SHP77 (cell line): Measurements from ENCODE around the gene DUT.

ENCODE experiments used
- DNase-seq, 2 experiments: peaks; one replicate each; lab custom pipeline; 2025; lab: John Stamatoyannopoulos, UW

Gene DUT

GRCh38 chr15:48371550-48371949, 40.3 kb downstream of the DUT start:
- DNase-seq: no peak

GRCh38 chr15:48371961-48372360, 40.7 kb downstream of the DUT start:
- DNase-seq: no peak

GRCh38 chr15:48373821-48374451, 42.7 kb downstream of the DUT start:
- no peak for DNase-seq

GRCh38 chr15:48374472-48374871, 43.2 kb downstream of the DUT start:
- no peak for DNase-seq

- no peak for DNase-seq
Observed at GRCh38 chr15:48375767-48376166, 44.5 kb downstream of the DUT start.

- no peak for DNase-seq
Observed at GRCh38 chr15:48380198-48380597, 49.0 kb downstream of the DUT start.

- no peak for DNase-seq
Observed at GRCh38 chr15:48381861-48382260, 50.6 kb downstream of the DUT start.

GRCh38 chr15:48383031-48383430, 51.8 kb downstream of the DUT start:
- no peak for DNase-seq

- no peak for DNase-seq
Observed at GRCh38 chr15:48384616-48385015, 53.4 kb downstream of the DUT start.

- DNase-seq: no peak
Observed at GRCh38 chr15:48385031-48385830, 54.0 kb downstream of the DUT start.

GRCh38 chr15:48388016-48388851, 57.0 kb downstream of the DUT start:
- no peak for DNase-seq

- DNase-seq: no peak
Observed at GRCh38 chr15:48388910-48389309, 57.7 kb downstream of the DUT start.

- no peak for DNase-seq
Observed at GRCh38 chr15:48389691-48390143, 58.5 kb downstream of the DUT start.

GRCh38 chr15:48391950-48392349, 60.7 kb downstream of the DUT start:
- no peak for DNase-seq

- DNase-seq: no peak
Observed at GRCh38 chr15:48392356-48392755, 61.1 kb downstream of the DUT start.
